GM21737 (cell line): ENCODE results near the gene BRSK1.

Experiments used
- ATAC-seq: cut with Tn5 transposase; IDR thresholded peaks from one replicate; pipeline ENCODE4 v1.9.1; 2021; ENCODE audit warnings: mild to moderate bottlenecking, moderate library complexity; ENCODE audit not compliant: unreplicated experiment

BRSK1 gene

GRCh38 chr19:55283548-55284377 is at the start of gene BRSK1:
BRSK1 (plus strand) TSS chr19:55283997; CDS start chr19:55284443, 446 bp downstream.
- ATAC-seq, result no peak

GRCh38 chr19:55238030-55238429 is 45.8 kb upstream of the BRSK1 start:
- no peak for ATAC-seq

- ATAC-seq, result no peak
These were observed 44.8 kb upstream of the BRSK1 start for GRCh38 chr19:55239004-55239403.

GRCh38 chr19:55240713-55241020 is 43.1 kb upstream of the BRSK1 start:
- ATAC-seq, result no peak

- no peak for ATAC-seq
These were observed 42.5 kb upstream of the BRSK1 start for GRCh38 chr19:55241143-55241934.

- ATAC-seq, result no peak
These were observed 41.8 kb upstream of the BRSK1 start for GRCh38 chr19:55241935-55242464.

GRCh38 chr19:55242517-55242916 is 41.3 kb upstream of the BRSK1 start:
- no peak for ATAC-seq

GRCh38 chr19:55244004-55244680 is 39.7 kb upstream of the BRSK1 start:
- no peak for ATAC-seq

GRCh38 chr19:55245236-55245904 is 38.4 kb upstream of the BRSK1 start:
- ATAC-seq, result no peak

GRCh38 chr19:55246462-55247451 is 37.0 kb upstream of the BRSK1 start:
- ATAC-seq, result no peak

- ATAC-seq, result no peak
These were observed 36.1 kb upstream of the BRSK1 start for GRCh38 chr19:55247621-55248099.

- ATAC-seq, result no peak
These were observed 35.6 kb upstream of the BRSK1 start for GRCh38 chr19:55248166-55248675.

GRCh38 chr19:55248704-55249103 is 35.1 kb upstream of the BRSK1 start:
- no peak for ATAC-seq

GRCh38 chr19:55249841-55250240 is 34.0 kb upstream of the BRSK1 start:
- ATAC-seq, result no peak

- no peak for ATAC-seq
These were observed 33.3 kb upstream of the BRSK1 start for GRCh38 chr19:55250262-55251036.

GRCh38 chr19:55251341-55252081 is 32.3 kb upstream of the BRSK1 start:
- no peak for ATAC-seq

- peak; percentile 1 for ATAC-seq
These were observed 30.8 kb upstream of the BRSK1 start for GRCh38 chr19:55252760-55253663.
